BE2C (cell line): ENCODE data around the gene CAPZA3.
"Not testable (repeated sequence)": the region's sequence is repeated elsewhere in the genome, so short reads cannot be mapped to it uniquely, and the experiment has no call there.

Experiments
- DNase-seq: peaks from one replicate; pipeline ENCODE4 v3.0.0-alpha.2; 2020
- H3K27me3 ChIP-seq: fragments of 250-450 bp; sonication (Bioruptor Pico); 2 replicates; pipeline ENCODE4 v1.5.1; 2020; ENCODE audit warnings: mild to moderate bottlenecking
- H3K36me3 ChIP-seq: fragments of 250-450 bp; sonication (Bioruptor Pico); 2 replicates; pipeline ENCODE4 v1.5.1; 2020; ENCODE audit warnings: mild to moderate bottlenecking
- H3K4me1 ChIP-seq: fragments of 250-450 bp; sonication (Bioruptor Pico); 2 replicates; pipeline ENCODE4 v1.5.1; 2020
- H3K4me3 ChIP-seq: 2 replicates; pipeline ENCODE4 v1.5.1; 2011; ENCODE audit warnings: low read depth, low read length
- H3K9me3 ChIP-seq: fragments of 250-450 bp; sonication (Bioruptor Pico); 2 replicates; pipeline ENCODE4 v1.5.1; 2020
- TF ChIP-seq, protein P1 (sequence below): IDR thresholded peaks from 2 replicates; pipeline ENCODE4 v1.5.1; 2012; ENCODE audit warnings: mild to moderate bottlenecking, low read depth, low read length

CAPZA3 gene

GRCh38 chr12:18754124-18754707, 16.3 kb downstream of the CAPZA3 start:
- Histone ChIP-seq H3K27me3 (no peaks in the 10 kb centered on the region), H3K36me3 (no peaks in the 10 kb centered on the region; the same call in 1 of the 2 replicates), H3K4me1 (no peaks in the 10 kb centered on the region; the same call in 1 of the 2 replicates), H3K9me3 (no peaks in the 10 kb centered on the region), H3K4me3 (no peak overlapping the region)
- TF ChIP-seq, protein P1, sequence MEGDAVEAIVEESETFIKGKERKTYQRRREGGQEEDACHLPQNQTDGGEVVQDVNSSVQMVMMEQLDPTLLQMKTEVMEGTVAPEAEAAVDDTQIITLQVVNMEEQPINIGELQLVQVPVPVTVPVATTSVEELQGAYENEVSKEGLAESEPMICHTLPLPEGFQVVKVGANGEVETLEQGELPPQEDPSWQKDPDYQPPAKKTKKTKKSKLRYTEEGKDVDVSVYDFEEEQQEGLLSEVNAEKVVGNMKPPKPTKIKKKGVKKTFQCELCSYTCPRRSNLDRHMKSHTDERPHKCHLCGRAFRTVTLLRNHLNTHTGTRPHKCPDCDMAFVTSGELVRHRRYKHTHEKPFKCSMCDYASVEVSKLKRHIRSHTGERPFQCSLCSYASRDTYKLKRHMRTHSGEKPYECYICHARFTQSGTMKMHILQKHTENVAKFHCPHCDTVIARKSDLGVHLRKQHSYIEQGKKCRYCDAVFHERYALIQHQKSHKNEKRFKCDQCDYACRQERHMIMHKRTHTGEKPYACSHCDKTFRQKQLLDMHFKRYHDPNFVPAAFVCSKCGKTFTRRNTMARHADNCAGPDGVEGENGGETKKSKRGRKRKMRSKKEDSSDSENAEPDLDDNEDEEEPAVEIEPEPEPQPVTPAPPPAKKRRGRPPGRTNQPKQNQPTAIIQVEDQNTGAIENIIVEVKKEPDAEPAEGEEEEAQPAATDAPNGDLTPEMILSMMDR, result no peak
- DNase-seq, result no peak

- TF ChIP-seq, protein P1, result no peak
- Histone ChIP-seq H3K4me3 (no peak overlapping the region), H3K9me3 (no peaks in the 10 kb centered on the region), H3K4me1 (no peaks in the 10 kb centered on the region; the same call in 1 of the 2 replicates), H3K36me3 (no peaks in the 10 kb centered on the region), H3K27me3 (no peaks in the 10 kb centered on the region)
- DNase-seq, result no peak
Measured at GRCh38 chr12:18755341-18755740, 17.4 kb downstream of the CAPZA3 start.

DNA sequence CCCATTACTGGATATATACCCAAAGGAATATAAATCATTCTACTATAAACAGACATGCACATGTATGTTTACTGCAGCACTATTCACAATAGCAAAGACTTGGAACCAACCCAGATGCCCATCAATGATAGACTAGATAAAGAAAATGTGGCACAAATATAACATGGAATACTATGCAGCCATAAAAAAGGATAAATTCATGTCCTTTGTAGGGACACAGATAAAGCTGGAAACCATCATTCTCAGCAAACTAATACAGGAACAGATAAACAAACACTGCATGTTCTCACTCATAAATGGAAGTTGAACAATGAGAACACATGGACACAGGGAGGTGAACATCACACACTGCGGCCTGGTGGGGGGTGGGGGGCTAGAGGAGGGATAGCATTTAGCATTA, 28.6 kb downstream of the CAPZA3 start:
- DNase-seq, H3K4me3 ChIP-seq, H3K36me3 ChIP-seq, H3K4me1 ChIP-seq, H3K9me3 ChIP-seq, H3K27me3 ChIP-seq: not testable (repeated sequence)

- H3K9me3 ChIP-seq, result no peaks in the 10 kb centered on the region
- H3K36me3 ChIP-seq, result no peaks in the 10 kb centered on the region
- H3K4me3 ChIP-seq, result no peak overlapping the region
- no peaks in the 10 kb centered on the region for H3K27me3 ChIP-seq
- DNase-seq, result no peak
- no peaks in the 10 kb centered on the region for H3K4me1 ChIP-seq
- TF ChIP-seq, protein P1, result no peak
Measured at GRCh38 chr12:18782827-18783226, 44.9 kb downstream of the CAPZA3 start.

DNA sequence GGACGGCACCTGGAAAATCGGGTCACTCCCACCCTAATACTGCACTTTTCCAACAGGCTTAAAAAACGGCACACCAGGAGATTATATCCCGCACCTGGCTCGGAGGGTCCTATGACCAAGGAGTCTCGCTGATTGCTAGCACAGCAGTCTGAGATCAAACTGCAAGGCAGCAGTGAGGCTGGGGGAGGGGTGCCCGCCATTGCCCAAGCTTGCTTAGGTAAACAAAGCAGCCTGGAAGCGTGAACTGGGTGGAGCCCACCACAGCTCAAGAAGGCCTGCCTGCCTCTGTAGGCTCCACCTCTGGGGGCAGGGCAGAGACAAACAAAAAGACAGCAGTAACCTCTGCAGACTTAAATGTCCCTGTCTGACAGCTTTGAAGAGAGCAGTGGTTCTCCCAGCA, 47.5 kb downstream of the CAPZA3 start:
- DNase-seq, H3K4me3 ChIP-seq, H3K27me3 ChIP-seq, H3K36me3 ChIP-seq, H3K9me3 ChIP-seq, H3K4me1 ChIP-seq: not testable (repeated sequence)
